ENCODE results near the gene NES.

Gene NES

GRCh38 chr1:156691191-156691590, 14.0 kb upstream of the NES start:
- Histone ChIP-seq H3K4me2 (ENCODE audit: low read length) (no peak overlapping the region), H3K27me3 (ENCODE audit: control insufficient read depth, insufficient read depth, low read length) (peaks cover 7% of the 10 kb centered on the region), H3K36me3 (ENCODE audit: insufficient read depth, low read length) (no peaks in the 10 kb centered on the region), H3K4me1 (ENCODE audit: control insufficient read depth, insufficient read depth, low read length) (peaks cover 30% of the 10 kb centered on the region), H3K9ac (ENCODE audit: low read depth, low read length) (no peak overlapping the region), H3K4me3 (ENCODE audit: low read length) (no peak overlapping the region), H3K9me3 (replicated peaks; ENCODE audit: low read length) (no peaks in the 10 kb centered on the region)

GRCh38 chr1:156690675-156691036, 13.4 kb upstream of the NES start:
- Histone ChIP-seq H3K27me3 (ENCODE audit: control insufficient read depth, insufficient read depth, low read length) (peaks cover 7% of the 10 kb centered on the region), H3K9ac (ENCODE audit: low read depth, low read length) (no peak overlapping the region), H3K4me3 (ENCODE audit: low read length) (no peak overlapping the region), H3K36me3 (ENCODE audit: insufficient read depth, low read length) (no peaks in the 10 kb centered on the region), H3K4me2 (ENCODE audit: low read length) (no peak overlapping the region), H3K9me3 (replicated peaks; ENCODE audit: low read length) (no peaks in the 10 kb centered on the region), H3K4me1 (ENCODE audit: control insufficient read depth, insufficient read depth, low read length) (peaks cover 30% of the 10 kb centered on the region)

DNA sequence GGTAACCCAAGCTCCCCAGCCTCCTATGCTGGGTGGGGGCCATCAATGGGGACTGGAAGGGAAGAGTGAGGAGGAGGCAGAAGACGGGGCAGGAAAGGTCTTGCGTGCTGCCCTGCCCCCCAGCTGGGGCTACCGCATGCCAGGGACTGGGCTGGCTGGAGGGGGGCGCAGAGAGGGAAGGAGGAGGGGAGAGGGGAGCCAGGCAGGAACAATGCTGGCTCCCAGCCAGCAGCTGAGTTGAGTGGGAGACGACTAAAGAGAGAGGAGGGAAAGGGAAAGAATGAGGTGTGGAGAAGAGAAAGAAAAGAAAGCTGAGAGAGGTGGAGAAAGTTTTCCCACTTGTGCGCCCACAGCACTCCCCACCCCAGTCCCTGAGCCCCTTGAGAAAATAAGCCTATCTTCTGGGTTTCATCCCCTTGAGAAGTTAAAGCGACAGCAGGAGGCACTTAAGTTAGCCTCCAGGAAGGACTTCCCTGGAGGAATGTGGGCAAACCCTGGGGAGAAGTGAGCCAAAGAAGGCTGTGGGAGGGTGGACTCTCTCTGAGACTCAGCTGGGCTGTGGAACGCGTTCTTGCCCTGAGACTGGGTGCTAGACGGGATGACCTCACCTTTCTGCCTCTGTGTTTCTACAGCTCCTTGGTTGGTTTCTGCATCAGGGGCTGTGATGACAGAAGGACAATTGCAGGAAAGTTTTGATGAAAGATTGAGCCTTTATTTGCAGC, 12.9 kb upstream of the NES start:
- Histone ChIP-seq H3K9me3 (replicated peaks; ENCODE audit: low read length) (no peaks in the 10 kb centered on the region), H3K4me2 (ENCODE audit: low read length) (peak overlapping the region; percentile 80), H3K4me1 (ENCODE audit: control insufficient read depth, insufficient read depth, low read length) (peaks cover 30% of the 10 kb centered on the region), H3K9ac (ENCODE audit: low read depth, low read length) (no peak overlapping the region), H3K36me3 (ENCODE audit: insufficient read depth, low read length) (no peaks in the 10 kb centered on the region), H3K4me3 (ENCODE audit: low read length) (peak overlapping the region; percentile 25), H3K27me3 (ENCODE audit: control insufficient read depth, insufficient read depth, low read length) (peaks cover 7% of the 10 kb centered on the region)

- Histone ChIP-seq H3K4me3 (ENCODE audit: low read length) (peak overlapping the region; percentile 52), H3K27me3 (ENCODE audit: control insufficient read depth, insufficient read depth, low read length) (peaks cover 7% of the 10 kb centered on the region), H3K9me3 (replicated peaks; ENCODE audit: low read length) (no peaks in the 10 kb centered on the region), H3K4me1 (ENCODE audit: control insufficient read depth, insufficient read depth, low read length) (peaks cover 38% of the 10 kb centered on the region), H3K36me3 (ENCODE audit: insufficient read depth, low read length) (no peaks in the 10 kb centered on the region), H3K4me2 (ENCODE audit: low read length) (peak overlapping the region; percentile 80), H3K9ac (ENCODE audit: low read depth, low read length) (peak overlapping the region; percentile 4)
Observed at GRCh38 chr1:156689035-156689952, 12.1 kb upstream of the NES start.

- Histone ChIP-seq H3K36me3 (ENCODE audit: insufficient read depth, low read length) (no peaks in the 10 kb centered on the region), H3K9ac (ENCODE audit: low read depth, low read length) (no peak overlapping the region), H3K4me1 (ENCODE audit: control insufficient read depth, insufficient read depth, low read length) (peaks cover 16% of the 10 kb centered on the region), H3K9me3 (replicated peaks; ENCODE audit: low read length) (no peaks in the 10 kb centered on the region), H3K4me3 (ENCODE audit: low read length) (no peak overlapping the region), H3K27me3 (ENCODE audit: control insufficient read depth, insufficient read depth, low read length) (peaks cover 32% of the 10 kb centered on the region), H3K4me2 (ENCODE audit: low read length) (peak overlapping the region; percentile 31)
Observed at GRCh38 chr1:156684227-156684782, 7.1 kb upstream of the NES start.

DNA sequence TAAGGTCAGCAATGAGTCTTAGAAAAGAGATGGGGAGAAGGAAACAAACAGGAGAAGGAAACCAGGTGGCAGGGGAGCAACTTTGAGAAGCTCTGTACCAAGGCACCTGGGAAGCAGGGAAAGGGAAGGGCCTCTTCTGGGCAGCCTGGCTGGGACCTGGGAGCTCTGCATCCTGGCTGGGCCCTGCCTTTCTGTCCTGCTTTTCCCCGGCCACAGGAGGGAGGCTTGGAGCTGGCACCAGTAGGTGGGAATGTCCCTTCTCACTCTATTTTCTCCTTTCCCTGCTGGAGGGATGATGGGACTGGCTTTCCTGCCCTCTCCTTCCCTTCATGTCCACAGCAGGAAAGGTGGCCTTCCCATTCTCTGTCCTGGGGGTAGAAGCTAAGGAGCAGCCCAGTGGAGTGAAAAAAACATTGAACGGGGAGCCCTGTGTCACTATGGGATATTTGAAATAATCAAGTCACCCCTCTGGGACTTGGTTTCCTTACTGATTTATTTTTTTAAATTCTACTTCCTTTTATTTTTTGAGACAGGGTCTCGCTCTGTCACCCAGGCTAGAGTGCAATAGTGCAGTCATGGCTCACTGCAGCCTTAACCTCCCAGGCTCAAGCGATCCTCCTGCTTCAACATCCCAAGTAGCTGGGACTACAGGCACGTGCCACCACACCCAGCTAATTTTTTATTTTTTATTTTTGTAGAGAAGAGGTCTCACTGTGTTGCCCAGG, 5.1 kb upstream of the NES start:
- H3K9ac ChIP-seq (ENCODE audit: low read depth, low read length), result no peak overlapping the region
- H3K4me1 ChIP-seq (ENCODE audit: control insufficient read depth, insufficient read depth, low read length), result peaks cover 20% of the 10 kb centered on the region
- H3K4me2 ChIP-seq (ENCODE audit: low read length), result no peak overlapping the region
- H3K36me3 ChIP-seq (ENCODE audit: insufficient read depth, low read length), result no peaks in the 10 kb centered on the region
- H3K27me3 ChIP-seq (ENCODE audit: control insufficient read depth, insufficient read depth, low read length), result peaks cover 33% of the 10 kb centered on the region
- no peaks in the 10 kb centered on the region for H3K9me3 ChIP-seq (replicated peaks; ENCODE audit: low read length)
- no peak overlapping the region for H3K4me3 ChIP-seq (ENCODE audit: low read length)

DNA sequence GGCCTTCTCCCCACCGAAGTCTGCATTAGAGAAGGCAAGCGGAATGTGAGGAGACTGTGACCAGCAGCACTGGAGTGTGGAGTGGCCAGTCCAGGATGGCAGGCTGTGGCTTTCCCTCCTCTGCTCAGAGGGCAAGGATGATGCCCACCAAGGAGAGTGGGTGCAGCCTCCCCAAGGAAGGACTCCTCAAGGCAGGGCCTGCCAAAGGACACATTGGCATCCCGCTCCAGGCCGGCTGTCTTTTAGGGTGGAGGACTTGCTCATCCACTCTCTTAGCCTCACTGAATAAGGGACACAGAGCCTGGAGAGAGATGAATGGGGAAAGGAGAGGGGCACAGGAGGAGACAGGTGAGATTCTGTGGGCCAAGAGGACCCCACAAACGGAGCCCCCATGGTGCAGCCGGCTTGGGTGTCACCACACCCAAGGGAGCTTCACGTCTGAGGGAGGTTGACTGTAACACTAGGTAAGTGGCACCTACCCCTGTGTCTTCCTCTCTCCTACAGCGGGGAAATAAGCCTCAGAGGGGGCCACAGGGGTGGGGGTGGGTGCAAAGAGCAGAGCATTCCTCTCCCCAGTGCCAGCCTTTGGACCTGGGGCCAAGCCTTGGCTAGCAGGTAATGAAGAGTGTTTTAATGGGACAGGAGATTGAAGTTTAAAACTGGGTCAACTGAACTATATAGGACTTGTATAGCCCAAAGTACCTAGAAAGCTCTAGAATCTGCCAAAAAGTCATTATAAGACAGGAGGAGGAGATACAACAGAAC, 4.2 kb upstream of the NES start:
- peaks cover 37% of the 10 kb centered on the region for H3K27me3 ChIP-seq (ENCODE audit: control insufficient read depth, insufficient read depth, low read length)
- H3K4me1 ChIP-seq (ENCODE audit: control insufficient read depth, insufficient read depth, low read length), result peaks cover 23% of the 10 kb centered on the region
- H3K36me3 ChIP-seq (ENCODE audit: insufficient read depth, low read length), result no peaks in the 10 kb centered on the region
- no peak overlapping the region for H3K4me2 ChIP-seq (ENCODE audit: low read length)
- H3K9me3 ChIP-seq (replicated peaks; ENCODE audit: low read length), result no peaks in the 10 kb centered on the region
- H3K9ac ChIP-seq (ENCODE audit: low read depth, low read length), result no peak overlapping the region
- H3K4me3 ChIP-seq (ENCODE audit: low read length), result no peak overlapping the region

DNA sequence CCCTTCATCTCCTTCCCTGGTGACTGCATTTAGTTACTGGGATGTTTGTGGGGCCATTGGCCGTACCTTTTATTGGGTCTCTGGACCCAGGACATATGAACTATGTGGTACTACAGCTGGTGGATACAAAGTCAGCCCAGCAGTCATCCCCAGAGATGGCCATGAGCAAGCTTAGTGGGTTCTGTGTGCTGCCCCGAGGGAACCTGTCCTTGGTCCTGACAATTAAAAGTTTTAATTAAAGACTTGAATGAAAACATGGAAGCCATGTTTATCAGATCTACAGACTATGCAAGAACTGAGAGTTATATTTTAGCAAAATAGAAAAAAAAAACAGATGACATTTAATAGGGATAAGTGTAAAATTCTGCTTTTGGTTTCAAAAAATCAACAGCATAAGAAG, 2.8 kb upstream of the NES start:
- Histone ChIP-seq H3K4me3 (ENCODE audit: low read length) (no peak overlapping the region), H3K36me3 (ENCODE audit: insufficient read depth, low read length) (no peaks in the 10 kb centered on the region), H3K4me1 (ENCODE audit: control insufficient read depth, insufficient read depth, low read length) (peaks cover 25% of the 10 kb centered on the region), H3K27me3 (ENCODE audit: control insufficient read depth, insufficient read depth, low read length) (peaks cover 37% of the 10 kb centered on the region), H3K9ac (ENCODE audit: low read depth, low read length) (no peak overlapping the region), H3K9me3 (replicated peaks; ENCODE audit: low read length) (no peaks in the 10 kb centered on the region), H3K4me2 (ENCODE audit: low read length) (no peak overlapping the region)

- Histone ChIP-seq H3K4me1 (ENCODE audit: control insufficient read depth, insufficient read depth, low read length) (peaks cover 34% of the 10 kb centered on the region), H3K9ac (ENCODE audit: low read depth, low read length) (peak overlapping the region; percentile 85), H3K4me2 (ENCODE audit: low read length) (peak overlapping the region; percentile 84), H3K27me3 (ENCODE audit: control insufficient read depth, insufficient read depth, low read length) (peaks cover 32% of the 10 kb centered on the region), H3K9me3 (replicated peaks; ENCODE audit: low read length) (no peaks in the 10 kb centered on the region), H3K36me3 (ENCODE audit: insufficient read depth, low read length) (peaks cover 2% of the 10 kb centered on the region), H3K4me3 (ENCODE audit: low read length) (peak overlapping the region; percentile 71)
Observed at GRCh38 chr1:156677616-156678596, 699 bp upstream of the NES start.

All from skeletal muscle satellite cell (primary cell).